ENCODE measurements around the gene EHBP1L1.
A peak's percentile ranks its signal among the peaks of the same experiment; 100 is the strongest.

EHBP1L1 gene

DNA sequence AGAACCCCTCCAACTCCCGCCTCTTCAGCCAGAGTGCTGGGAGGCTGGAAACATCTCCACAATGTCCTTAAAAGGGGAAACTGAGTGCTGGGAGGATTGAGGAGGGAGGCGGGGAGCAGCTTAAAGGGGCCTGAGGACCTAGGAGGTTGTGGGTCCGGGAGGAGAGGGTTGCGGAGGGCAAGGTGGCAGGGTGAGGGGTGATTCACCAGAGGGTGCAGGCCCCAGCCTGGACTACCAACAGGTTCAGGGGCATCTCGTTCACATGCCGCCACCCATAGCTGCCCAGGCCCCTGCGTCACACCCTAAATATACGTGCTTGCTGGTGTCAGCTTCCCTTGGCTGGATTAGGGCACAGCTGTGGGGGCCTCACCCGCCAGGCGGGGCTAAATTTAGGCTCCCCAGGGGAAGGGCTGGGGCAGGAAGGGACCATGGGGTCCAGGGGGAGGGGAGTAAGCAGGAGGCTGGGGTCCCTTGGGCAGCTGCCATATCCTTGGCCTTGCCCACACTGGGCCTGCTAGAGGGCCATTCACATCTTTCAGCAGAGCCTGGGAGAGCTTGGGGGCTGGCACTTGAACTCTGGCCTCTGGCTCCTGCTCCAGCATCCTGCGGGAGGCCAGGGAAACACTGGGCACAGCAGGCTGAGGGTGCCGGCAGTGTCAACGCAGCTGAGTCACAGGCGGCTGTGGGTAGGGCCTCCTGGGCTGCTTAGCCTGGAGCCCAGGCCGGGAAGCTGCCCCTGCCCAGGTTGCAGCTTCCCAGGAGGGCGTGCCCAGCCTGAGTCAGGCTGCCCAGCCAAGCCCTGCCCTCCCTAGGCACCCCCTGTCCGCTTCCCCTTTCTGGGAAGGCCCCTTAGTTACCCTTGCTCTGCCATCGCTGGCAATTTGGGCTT lies 1.3 kb downstream of the EHBP1L1 start:
- DNase-seq (ENCODE audit: low read depth in 2 of 2, low spot score in 1 of 2): no peak

DNA sequence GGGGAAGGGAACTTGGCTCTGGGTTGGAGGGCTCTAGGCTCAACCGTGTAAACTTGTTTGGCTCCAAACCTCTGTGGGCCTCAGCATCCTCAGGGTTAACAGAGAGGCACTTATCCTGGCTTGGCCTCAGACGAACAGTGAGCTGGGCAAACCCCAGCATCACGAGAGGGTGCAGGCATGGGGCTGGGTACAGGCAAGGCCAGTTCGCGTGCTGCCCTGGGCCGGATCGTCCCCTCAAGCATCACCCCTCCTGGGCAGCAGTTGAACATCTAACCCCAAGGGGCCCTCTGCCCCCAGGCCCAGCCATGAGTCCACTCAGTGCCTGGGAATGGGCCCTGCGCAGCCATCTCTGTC lies 1.9 kb downstream of the EHBP1L1 start:
- no peak for DNase-seq (ENCODE audit: low read depth in 2 of 2, low spot score in 1 of 2)

DNA sequence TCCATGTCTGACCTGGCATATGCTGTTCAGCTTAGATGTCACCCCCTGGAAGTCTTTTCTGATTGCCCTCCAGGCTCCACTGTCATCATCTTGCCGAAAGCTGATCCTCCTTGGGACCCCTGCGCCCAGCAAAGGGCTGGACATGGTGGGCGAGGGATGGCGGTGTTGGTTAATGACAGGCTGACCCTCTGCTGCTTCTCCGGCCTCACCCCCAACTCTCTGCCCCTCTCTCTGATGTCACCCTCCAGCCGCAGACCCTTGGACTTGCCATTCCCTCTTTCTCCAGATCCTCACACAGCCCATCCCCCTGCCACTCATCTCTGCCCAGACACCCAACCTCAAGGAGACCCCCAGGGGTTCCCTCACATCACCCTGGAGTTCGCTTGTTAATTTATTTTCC lies 2.3 kb downstream of the EHBP1L1 start:
- DNase-seq (ENCODE audit: low read depth in 2 of 2, low spot score in 1 of 2): no peak

DNA sequence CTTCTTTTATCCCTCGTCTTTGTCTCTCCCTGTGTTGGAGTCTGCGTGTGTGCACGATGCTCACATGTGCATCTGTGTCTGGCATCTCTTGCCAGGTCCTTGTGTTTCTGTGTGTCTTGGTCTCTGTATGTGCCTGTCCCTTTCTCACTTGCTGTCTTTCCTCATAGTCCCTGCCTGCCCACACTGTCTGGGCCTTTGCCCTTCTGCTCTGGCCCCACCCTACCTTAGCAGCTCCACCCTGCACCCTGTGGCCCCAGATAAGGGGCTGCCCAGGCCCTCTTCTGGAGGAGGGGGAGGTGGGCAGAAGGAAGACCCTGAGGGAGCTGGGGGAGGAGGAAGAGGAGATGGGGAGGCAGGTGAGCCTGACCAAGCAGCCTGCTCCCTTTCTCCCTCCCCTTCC lies 2.8 kb downstream of the EHBP1L1 start:
- DNase-seq (ENCODE audit: low read depth in 2 of 2, low spot score in 1 of 2): no peak

DNA sequence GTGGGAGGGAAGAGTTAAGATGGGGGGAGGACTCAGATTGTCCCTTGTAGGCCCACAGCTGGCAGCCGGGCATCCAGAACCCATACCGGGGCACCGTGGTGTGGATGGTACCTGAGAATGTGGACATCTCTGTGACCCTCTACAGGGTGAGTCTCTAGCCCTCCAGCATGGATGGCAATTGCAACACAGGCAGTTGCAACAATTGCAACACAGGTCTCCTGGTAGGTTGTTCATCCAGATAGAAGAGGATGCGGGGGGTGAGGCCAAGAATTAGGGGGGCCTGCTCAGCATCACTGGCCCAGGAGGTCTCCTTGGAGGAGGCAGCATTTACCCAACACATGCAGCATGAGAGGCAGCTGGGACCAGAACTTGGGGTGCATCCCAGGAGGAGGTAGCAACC lies 3.4 kb downstream of the EHBP1L1 start:
- no peak for DNase-seq (ENCODE audit: low read depth in 2 of 2, low spot score in 1 of 2)

DNA sequence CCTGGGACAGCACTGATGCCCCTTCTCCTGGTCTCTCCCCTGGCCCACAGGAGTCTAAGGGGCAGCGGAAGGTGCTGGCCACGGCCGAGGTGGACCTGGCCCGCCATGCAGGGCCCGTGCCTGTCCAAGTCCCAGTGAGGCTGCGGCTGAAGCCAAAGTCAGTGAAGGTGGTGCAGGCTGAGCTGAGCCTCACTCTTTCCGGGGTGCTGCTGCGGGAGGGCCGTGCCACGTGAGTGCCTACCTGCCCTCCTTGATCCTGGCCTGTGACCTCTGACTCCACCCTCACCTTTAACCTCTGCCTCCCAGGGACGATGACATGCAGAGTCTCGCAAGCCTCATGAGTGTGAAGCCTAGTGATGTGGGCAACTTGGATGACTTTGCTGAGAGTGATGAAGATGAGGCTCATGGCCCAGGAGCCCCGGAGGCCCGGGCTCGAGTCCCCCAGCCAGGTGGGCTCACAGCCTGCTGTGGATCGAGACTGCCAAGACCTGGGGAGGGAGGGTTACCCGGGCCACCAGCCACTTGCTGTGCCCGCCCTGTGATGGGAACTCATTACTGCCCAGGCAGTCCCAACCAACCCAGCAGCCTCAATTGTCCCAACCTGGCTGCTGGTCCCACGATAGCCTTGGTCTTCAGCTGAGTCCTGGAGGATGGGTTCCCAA lies 4.3 kb downstream of the EHBP1L1 start:
- DNase-seq (ENCODE audit: low read depth in 2 of 2, low spot score in 1 of 2): no peak

DNA sequence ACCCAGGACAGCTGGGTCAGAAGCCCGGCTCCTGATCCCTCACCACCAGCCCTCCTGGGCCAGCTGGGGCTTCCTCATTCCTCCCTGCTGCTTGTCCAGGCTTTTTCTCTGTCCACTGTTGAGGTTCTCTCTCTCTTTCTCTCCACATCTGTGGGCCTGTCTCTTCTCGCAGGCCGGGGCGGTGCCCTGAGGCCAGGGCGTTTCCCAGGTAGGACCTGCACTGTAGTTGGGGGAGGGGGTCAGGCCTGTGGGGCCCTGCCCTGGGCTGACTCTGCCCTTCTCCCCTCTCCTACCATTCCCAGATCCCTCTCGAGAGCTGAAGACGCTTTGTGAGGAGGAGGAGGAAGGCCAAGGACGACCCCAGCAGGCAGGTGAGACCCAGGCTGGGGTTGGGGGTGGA lies 4.9 kb downstream of the EHBP1L1 start:
- DNase-seq (ENCODE audit: low read depth in 2 of 2, low spot score in 1 of 2): no peak

DNA sequence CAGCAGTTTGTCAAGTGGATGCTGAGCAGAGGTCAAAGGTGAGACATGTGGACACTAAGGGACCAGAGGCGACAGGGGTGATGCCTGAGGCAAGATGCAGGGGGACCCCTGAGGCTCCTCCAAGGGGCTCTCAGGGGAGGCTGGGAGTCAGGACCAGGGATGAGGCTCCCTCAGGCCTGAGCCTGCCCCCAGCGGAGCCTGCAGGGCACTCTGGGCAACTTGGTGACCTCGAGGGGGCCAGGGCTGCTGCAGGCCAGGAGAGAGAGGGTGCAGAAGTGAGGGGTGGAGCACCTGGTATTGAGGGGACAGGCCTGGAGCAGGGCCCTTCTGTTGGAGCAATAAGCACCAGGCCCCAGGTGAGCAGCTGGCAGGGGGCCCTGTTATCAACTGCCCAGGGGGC lies 6.1 kb downstream of the EHBP1L1 start:
- no peak for DNase-seq (ENCODE audit: low read depth in 2 of 2, low spot score in 1 of 2)

DNA sequence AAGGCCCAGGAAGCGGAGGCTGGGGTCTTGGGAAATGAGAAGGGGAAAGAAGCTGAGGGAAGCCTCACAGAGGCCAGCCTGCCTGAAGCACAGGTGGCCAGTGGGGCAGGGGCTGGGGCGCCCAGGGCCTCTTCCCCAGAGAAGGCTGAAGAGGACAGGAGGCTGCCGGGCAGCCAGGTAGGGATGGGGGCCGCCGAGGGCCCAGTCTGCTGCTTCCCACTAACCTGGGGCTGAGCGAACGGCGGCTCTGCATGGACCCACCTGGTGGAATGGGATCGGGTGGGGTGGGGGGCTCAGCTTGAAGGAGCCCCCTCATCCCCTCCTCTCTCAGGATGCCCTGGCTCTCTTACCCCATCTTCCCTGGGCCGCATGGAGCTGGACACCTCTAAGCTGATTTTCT lies 7.7 kb downstream of the EHBP1L1 start:
- no peak for DNase-seq (ENCODE audit: low read depth in 2 of 2, low spot score in 1 of 2)

DNA sequence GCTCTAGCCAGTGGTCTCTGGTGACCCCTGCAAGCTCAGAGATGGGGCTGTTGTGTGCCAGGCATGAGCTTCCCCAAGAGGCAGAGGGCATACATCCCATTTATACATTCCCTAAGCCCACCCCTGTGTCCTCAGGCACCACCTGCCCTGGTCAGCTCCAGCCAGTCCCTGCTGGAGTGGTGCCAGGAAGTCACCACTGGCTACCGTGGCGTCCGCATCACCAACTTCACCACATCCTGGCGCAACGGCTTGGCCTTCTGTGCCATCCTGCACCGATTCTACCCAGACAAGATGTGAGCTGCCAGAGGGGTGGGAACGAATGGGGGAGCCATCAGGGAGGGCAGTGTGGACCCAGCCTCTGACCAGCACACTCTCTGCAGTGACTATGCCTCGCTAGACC lies 8.3 kb downstream of the EHBP1L1 start:
- DNase-seq (ENCODE audit: low read depth in 2 of 2, low spot score in 1 of 2): no peak

DNA sequence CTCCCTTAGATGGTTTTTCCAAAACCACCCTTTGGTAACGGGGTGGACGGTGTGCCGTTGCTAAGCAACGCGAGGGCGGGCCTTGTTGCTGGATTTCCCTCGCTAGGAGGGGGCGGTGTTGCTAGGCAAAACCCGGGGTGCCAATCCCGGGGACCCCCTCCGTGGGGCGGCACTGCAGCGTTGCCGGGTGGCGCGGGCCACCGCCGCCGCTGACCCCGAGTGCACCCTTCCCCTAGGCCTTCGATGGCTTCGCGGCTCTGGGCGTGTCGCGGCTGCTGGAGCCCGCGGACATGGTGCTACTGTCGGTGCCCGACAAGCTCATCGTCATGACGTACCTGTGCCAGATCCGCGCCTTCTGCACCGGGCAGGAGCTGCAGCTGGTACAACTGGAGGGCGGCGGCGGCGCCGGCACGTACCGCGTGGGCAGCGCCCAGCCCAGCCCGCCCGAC lies 8.9 kb downstream of the EHBP1L1 start:
- no peak for DNase-seq (ENCODE audit: low read depth in 2 of 2, low spot score in 1 of 2)

DNA sequence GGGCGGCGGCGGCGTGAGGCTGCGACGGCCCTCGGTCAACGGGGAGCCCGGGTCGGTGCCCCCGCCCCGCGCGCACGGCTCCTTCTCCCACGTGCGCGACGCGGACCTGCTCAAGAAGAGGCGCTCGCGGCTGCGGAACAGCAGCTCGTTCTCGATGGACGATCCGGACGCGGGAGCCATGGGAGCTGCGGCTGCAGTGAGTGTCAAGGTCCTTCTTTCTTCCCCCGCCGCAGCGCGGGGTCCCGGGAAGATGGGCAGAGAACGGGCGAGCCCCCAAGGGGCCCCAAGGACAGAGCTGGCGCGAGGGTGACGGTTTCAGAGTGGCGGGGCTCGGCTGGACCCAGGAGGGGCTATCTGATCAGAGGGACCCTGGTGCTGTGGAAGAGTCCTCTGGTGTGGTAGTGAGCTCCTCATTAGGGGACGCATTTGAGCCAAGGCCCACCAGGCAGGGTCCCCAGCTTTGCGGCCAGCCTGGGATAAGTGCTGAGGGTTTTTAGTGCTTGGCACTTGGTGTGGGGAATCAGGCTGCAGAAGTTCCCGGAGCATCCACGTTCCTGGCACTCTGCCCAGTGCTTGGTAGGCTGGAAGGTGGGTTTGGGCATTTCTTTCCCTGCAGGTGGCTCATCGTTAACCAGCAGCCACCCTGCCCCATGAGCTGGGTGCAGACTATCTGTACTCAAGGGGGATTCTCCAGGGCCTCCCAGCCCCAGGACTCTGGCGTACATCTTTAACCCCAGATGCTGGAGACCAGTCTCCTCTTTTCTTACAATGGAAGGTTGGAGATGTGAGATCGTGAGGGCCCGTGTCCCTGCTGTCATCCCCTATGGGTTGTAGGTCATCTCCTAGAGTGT lies 9.8 kb downstream of the EHBP1L1 start:
- no peak for DNase-seq (ENCODE audit: low read depth in 2 of 2, low spot score in 1 of 2)

DNA sequence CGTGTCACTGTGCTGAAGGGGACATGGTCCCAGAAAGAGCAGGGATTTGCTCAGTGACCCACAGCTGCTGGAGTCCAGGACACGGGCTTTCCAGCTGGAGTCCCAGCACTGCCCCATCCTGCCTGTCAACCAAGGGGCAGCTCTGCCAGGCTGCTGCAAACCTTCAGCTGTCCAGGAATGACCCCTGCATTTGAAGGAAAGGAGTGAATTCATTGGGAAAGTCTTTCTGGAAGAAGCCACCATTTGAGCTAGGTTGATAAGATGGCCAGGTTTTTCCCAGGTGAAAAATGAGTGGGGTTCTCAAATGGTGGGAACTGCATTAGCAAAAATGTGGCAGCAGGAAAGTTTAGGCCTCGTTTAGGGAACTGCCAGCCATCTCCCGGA lies 10.4 kb downstream of the EHBP1L1 start:
- no peak for DNase-seq (ENCODE audit: low read depth in 2 of 2, low spot score in 1 of 2)

DNA sequence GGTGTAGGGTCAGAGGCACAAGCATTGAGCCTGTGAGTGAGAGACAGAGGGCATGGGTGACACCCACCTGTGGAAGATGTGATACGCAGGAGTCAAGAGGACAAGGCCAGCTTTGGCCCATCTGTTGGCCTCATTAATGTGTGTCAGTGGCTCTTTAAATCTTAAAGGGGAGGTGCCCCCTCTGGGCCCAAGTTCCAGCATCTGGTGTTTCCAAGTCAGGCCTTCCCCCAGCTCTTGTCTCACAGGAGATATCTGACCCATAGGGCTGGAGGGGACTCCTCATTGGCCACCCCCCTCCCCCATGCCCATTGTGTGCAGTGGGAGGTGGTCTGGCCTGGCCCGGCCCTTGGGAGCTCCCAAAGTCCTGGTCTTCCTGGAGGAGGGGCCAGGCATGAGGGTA lies 10.8 kb downstream of the EHBP1L1 start:
- no peak for DNase-seq (ENCODE audit: low read depth in 2 of 2, low spot score in 1 of 2)

DNA sequence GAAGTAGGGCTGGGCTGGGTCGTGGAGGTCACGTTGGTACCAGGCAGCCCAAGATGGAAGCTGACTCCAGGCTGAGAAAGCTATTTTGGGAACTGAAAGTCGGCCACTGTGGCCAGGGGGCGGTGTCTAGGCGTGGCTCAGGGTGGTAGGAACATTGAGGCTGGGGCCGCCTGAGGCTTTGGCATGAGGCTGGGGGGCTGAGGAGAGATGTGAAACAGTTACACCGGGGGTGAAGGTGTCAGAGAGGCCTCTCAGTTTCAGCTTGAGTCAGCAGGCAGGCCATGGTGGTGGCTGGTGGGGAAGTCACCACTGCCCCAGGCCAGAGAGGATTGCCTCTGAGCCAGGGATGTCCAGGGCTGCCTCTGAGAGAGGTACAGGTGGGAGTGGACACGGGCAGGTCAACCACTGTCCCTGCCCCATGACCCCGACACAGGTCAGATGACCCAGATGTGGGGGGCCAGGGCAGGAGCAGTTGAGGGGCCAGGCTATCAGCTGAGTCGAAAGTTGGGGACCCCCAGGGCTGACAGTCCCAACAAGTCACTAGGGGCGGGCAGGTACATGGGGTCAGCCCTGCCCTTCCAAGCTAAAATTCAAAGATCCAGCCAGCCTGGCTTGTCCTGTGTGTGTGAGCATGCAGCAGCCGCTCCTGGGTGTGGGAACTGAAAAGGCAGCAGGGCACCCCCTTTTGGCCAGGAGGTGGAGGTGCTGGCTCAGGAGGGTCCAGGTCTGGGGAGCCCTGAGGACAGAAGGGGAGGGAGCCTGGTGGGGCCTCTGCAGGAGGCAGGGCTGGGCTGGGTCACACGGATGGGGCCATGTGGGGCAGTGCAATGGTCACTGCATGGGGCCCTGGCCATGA lies 12.6 kb downstream of the EHBP1L1 start:
- DNase-seq (ENCODE audit: low read depth in 2 of 2, low spot score in 1 of 2): peak in 1 of 2 donors; percentile 49

DNA sequence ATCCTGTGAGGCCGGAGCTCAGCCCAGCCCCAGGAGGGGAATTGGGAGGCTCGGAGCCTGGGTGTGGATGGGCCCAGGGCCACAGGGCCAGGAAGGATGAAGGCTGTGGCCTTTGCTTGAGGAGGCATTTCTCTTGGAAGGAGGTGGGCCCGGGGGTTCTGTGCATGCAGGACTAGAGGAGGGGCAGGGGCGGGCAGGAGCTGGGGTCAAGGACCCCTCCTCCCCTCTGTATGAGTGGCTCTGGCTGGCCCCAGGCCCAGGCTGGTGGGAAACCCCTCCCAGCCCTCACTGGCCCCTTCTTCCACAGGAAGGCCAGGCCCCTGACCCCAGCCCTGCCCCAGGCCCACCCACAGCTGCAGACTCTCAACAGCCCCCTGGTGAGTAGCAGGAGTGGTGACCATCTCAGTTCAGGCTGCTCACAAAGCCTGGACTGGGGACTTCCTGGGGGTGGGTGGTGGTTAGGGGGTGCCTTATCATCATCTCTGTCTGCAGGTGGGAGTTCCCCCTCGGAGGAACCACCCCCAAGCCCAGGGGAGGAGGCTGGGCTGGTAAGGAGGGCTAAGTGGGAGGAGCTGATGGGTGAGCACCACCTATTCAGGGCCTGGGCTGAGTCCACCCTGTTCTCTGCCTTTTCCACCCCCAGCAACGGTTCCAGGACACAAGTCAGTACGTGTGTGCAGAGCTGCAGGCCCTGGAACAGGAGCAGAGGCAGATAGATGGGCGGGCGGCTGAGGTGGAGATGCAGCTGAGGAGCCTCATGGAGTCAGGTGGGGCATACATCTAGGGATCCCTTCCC lies 13.8 kb downstream of the EHBP1L1 start:
- peak in 1 of 2 donors; percentile 23 for DNase-seq (ENCODE audit: low read depth in 2 of 2, low spot score in 1 of 2)

DNA sequence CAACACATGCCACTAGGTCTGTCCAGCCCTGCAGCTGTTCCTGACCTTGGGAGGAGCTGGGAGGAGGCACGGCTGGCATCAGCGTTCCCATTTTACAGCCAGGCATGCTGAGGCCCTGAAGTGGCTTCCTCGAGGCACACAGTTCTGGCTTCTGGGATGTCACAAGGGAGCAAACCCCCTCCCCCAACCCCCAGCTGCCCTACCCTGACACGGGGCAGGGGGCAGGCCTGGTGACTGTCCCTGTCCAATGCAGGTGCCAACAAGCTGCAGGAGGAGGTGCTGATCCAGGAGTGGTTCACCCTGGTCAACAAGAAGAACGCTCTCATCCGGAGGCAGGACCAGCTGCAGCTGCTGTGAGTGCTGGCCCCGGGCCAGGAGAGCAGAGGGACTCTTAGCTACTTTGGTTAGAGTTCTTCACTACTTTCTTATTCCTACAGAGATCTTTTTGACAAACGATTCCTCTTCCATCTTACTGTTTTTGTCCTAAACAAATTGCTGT lies 14.4 kb downstream of the EHBP1L1 start:
- no peak for DNase-seq (ENCODE audit: low read depth in 2 of 2, low spot score in 1 of 2)

DNA sequence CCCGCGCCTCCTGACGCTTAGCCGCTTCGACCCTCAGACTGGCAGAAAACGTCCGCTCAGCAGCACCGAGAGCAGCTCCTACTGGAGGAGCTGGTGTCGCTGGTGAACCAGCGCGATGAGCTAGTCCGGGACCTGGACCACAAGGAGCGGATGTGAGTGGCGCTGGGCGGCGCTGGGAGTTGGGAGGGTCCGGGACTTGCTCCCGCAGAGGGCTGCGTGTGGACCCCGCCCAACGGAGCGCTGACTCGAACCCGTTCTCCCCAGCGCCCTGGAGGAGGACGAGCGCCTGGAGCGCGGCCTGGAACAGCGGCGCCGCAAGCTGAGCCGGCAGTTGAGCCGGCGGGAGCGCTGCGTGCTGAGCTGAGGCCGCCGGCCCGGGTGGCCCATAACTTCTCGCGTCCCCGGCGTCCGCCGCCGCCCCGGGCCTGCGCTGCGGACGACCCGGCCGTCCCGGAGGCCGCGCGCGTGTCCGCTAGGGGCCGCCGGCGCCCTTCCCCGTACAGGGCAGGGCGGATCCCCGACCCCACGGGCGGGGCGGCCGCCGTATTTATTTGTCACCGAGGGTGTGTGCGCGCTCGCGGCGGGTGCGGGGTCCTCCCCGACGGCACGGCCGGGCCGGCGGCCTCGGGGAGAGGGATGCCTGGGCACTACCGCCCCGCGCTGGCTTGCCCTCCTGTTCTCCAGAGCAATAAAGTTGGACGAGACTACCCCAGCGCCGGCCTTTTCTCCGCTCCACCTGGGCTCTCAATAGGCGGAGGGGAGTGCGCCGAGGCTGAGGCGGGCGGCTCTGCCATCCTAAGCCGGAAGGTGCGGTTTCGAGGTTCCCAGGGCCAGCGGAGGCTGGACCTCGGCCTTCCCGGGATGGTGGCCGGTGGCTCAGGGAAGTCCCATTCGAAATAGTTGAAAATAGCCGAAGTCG lies 16.3 kb downstream of the EHBP1L1 start:
- DNase-seq (ENCODE audit: low read depth in 2 of 2, low spot score in 1 of 2): no peak
